ENCODE measurements around the gene CAMKV.

- TF ChIP-seq CTCF (IDR thresholded peaks at IDR 0.05): no peak
- no peak for TF ChIP-seq POLR2A (IDR thresholded peaks at IDR 0.05)
- TF ChIP-seq POLR2AphosphoS5 (IDR thresholded peaks at IDR 0.05): no peak
- no peak for TF ChIP-seq EP300 (IDR thresholded peaks at IDR 0.05)
These were observed at the start of gene CAMKV for GRCh38 chr3:49869525-49870126.
